ENCODE data around the gene KLF16. TPM values are rescaled to one million over a fixed set of nuclear protein-coding genes. Genes with fewer than 3 reads are reported as not detected.

The KLF16 gene
- 5.8 and 14.0 TPM in 2 replicates for total RNA-seq (2011; cell fraction: chromatin; rRNA removed; ENCODE audit: low replicate concordance)
- total RNA-seq (2011; cell fraction: nucleolus; rRNA removed) = 11.7 and 16.7 TPM in 2 replicates
- 6.4 and 7.5 TPM in 2 replicates for total RNA-seq (2011; cell fraction: nucleoplasm; rRNA removed)
- total RNA-seq (2014; rRNA removed) (15.5 and 22.0 TPM in 2 replicates), total RNA-seq (2014; rRNA removed; fragmentation: Illumina TruSeq; extraction: Trizol) (3.4 and 3.8 TPM in 2 replicates), total RNA-seq (2015; rRNA removed; fragmentation: Illumina TruSeq; extraction: Trizol) (7.9 and 9.4 TPM in 2 replicates), total RNA-seq (2021) (59.1 and 60.4 TPM in 2 replicates), polyA plus RNA-seq (2011; rRNA removed) (3.7 and 4.8 TPM in 2 replicates), polyA plus RNA-seq (2014; fragmentation: Illumina TruSeq; extraction: Trizol) (6.8 and 13.1 TPM in 2 replicates), polyA plus RNA-seq (2014; fragmentation: Nextera tagmentation; extraction: Ambion mirVana) (under 1 TPM; 0.04 to 0.10 TPM), polyA plus RNA-seq (2014; rRNA removed) (15.4 and 27.5 TPM in 2 replicates), polyA minus RNA-seq (2011; rRNA and poly(A)+ RNA removed) (1.0 and 1.3 TPM in 2 replicates), Bru-seq, nascent RNA (percentile 87 among the genes with signal in this experiment), BruChase-seq, experiment 1, labeled RNA remaining after a 2-hour chase (percentile 80 among the genes with signal in this experiment), BruChase-seq, experiment 2, labeled RNA remaining after a 6-hour chase (percentile 81 among the genes with signal in this experiment)
- polyA plus RNA-seq (2011; cell fraction: cytosol; rRNA removed) = 7.1 and 44.8 TPM in 2 replicates
- polyA plus RNA-seq (2011; cell fraction: nucleus; rRNA removed) = 14.2 and 29.1 TPM in 2 replicates
- 20.8 and 23.7 TPM in 2 replicates for polyA plus RNA-seq (2012)
- polyA minus RNA-seq (2011; cell fraction: cytosol; rRNA and poly(A)+ RNA removed) = 15.0 and 25.4 TPM in 2 replicates
- polyA minus RNA-seq (2011; cell fraction: nucleus; rRNA and poly(A)+ RNA removed) = 5.8 and 6.6 TPM in 2 replicates
- long read RNA-seq, experiment 1, transcript KLF16-201 (2 exons, 2,890 nt) = major isoform, 152 of 270 reads
- long read RNA-seq, experiment 1, partial matches to known transcripts = 0 of 270 reads
- long read RNA-seq, experiment 1, other reads (novel, unspliced or antisense) = 114 of 270 reads
- long read RNA-seq, experiment 2, transcript KLF16-201 (2 exons, 2,890 nt) = major isoform, 47 of 99 reads
- long read RNA-seq, experiment 2, partial matches to known transcripts = 0 of 99 reads
- long read RNA-seq, experiment 2, other reads (novel, unspliced or antisense) = 51 of 99 reads
- long read RNA-seq, experiment 3, partial matches to known transcripts = 0 of 5 reads
- long read RNA-seq, experiment 3, other reads (novel, unspliced or antisense) = 4 of 5 reads

DNA sequence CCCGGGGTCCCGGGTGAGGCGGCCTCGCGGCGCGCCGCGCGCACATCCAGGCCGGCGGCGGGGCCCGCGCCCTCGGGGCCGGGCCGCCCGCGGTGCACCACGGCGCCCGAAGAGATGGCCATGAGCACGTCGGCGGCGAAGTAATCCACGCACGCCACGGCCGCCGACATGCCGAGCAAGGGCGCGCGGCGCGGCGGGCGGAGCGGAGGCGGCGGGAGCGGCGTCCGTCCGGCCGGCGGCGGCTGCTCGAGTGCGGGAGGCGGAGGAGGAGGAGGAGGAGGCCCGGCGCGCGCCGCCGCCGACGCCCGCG lies at the start of gene KLF16:
Gene KLF16, minus strand, starts transcription at position 252 of the 310 bp plus-strand sequence. Its CDS starts 82 bp downstream, at position 170.
- H3K4me3 ChIP-seq = peak within 1 kb of the TSS; percentile 95
- BruUV-seq (replicated peaks) = no TSS peak
- no peak for ATAC-seq
- FAIRE-seq = no peak
- H3K4me1 ChIP-seq (replicated peaks in 1 of 2; ENCODE audit: control insufficient read depth in 2 of 2, insufficient read depth in 2 of 2, low read length in 2 of 2) = peaks cover 37 to 77% of the 10 kb centered on the region in 2 experiments
- peak within 1 kb of the TSS; percentile 92 for H2AFZ ChIP-seq (ENCODE audit: low read depth, low read length)
- H3K27ac ChIP-seq (ENCODE audit: extremely low read depth, low read depth, low read length) = peak within 1 kb of the TSS; percentile 99
- H3K9ac ChIP-seq (ENCODE audit: insufficient read depth in 1 of 2, low read depth in 2 of 2, low read length in 2 of 2) = peak within 1 kb of the TSS; percentile 97
- H3K9me1 ChIP-seq (ENCODE audit: control insufficient read depth, insufficient read depth, low read length) = peaks cover 5% of the 10 kb centered on the region
- H3K27me3 ChIP-seq (ENCODE audit: control insufficient read depth in 2 of 2, insufficient read depth in 2 of 2, low read length in 2 of 2) = no peaks in the 10 kb centered on the region
- DNase-seq (ENCODE audit: extremely low read depth in 1 of 4, low spot score in 3 of 4) = no peak
- POLR2A ChIA-PET = no interaction called here
- peaks cover 28% of the 10 kb centered on the region for H4K20me1 ChIP-seq (replicated peaks; ENCODE audit: control insufficient read depth, insufficient read depth, low read length)
- no peaks in the 10 kb centered on the region for H3K9me3 ChIP-seq (replicated peaks; ENCODE audit: control insufficient read depth, insufficient read depth, low read depth, low read length)
- no CpG with 5 or more reads among the region's 63 CpGs for WGBS (ENCODE audit: insufficient coverage, low coverage, missing lambda C conversion rate)
- intact Hi-C loops (cut with micrococcal nuclease) (loop anchor here (1.0 kb wide), 1 partner anchor 41 kb away; no protein-coding TSS in a partner anchor), in situ Hi-C loops (cut with MboI) (no loop called here)
- H3K36me3 ChIP-seq (ENCODE audit: control insufficient read depth, insufficient read depth, low read length) = no peaks in the 10 kb centered on the region; the same call in 2 of the 3 replicates
- peaks cover 55% of the 10 kb centered on the region for H3K79me2 ChIP-seq (ENCODE audit: control insufficient read depth, insufficient read depth, low read length)
- peak within 1 kb of the TSS; percentile 83 for H3K4me2 ChIP-seq (ENCODE audit: insufficient read depth, low read length)
- CTCF ChIA-PET (ENCODE audit: low intra/inter-chr PET ratio) = no interaction called here
- no peak for TF ChIP-seq ARID1B (IDR thresholded peaks at IDR 0.05)
- no peak for TF ChIP-seq ZNF586 (CRISPR knock-in tag; conservative IDR thresholded peaks at IDR 0.05)
- no peak for TF ChIP-seq GTF2A2 (tag; IDR thresholded peaks at IDR 0.05)
- no peak for TF ChIP-seq TRIM28 (IDR thresholded peaks at IDR 0.05)
- no peak for TF ChIP-seq SREBF2 (CRISPR knock-in tag; IDR thresholded peaks at IDR 0.05)
- no peak for TF ChIP-seq ZSCAN29 (IDR thresholded peaks at IDR 0.05)
- TF ChIP-seq STAG1 (CRISPR knock-in tag; IDR thresholded peaks at IDR 0.05; ENCODE audit: borderline replicate concordance) = no peak
- no peak for TF ChIP-seq ZNF140 (CRISPR knock-in tag; IDR thresholded peaks at IDR 0.05)
- TF ChIP-seq SIN3B (IDR thresholded peaks at IDR 0.05; ENCODE audit: low read depth) = no peak
- no peak for TF ChIP-seq NR2C2 (CRISPR knock-in tag; IDR thresholded peaks at IDR 0.05)
- no peak for TF ChIP-seq NR2C2 (tag; IDR thresholded peaks at IDR 0.05)
- TF ChIP-seq ZNF75A (CRISPR knock-in tag; IDR thresholded peaks at IDR 0.05) = no peak
- TF ChIP-seq NUFIP1 (IDR thresholded peaks at IDR 0.05; ENCODE audit: partially characterized antibody) = no peak
- TF ChIP-seq, protein P1, sequence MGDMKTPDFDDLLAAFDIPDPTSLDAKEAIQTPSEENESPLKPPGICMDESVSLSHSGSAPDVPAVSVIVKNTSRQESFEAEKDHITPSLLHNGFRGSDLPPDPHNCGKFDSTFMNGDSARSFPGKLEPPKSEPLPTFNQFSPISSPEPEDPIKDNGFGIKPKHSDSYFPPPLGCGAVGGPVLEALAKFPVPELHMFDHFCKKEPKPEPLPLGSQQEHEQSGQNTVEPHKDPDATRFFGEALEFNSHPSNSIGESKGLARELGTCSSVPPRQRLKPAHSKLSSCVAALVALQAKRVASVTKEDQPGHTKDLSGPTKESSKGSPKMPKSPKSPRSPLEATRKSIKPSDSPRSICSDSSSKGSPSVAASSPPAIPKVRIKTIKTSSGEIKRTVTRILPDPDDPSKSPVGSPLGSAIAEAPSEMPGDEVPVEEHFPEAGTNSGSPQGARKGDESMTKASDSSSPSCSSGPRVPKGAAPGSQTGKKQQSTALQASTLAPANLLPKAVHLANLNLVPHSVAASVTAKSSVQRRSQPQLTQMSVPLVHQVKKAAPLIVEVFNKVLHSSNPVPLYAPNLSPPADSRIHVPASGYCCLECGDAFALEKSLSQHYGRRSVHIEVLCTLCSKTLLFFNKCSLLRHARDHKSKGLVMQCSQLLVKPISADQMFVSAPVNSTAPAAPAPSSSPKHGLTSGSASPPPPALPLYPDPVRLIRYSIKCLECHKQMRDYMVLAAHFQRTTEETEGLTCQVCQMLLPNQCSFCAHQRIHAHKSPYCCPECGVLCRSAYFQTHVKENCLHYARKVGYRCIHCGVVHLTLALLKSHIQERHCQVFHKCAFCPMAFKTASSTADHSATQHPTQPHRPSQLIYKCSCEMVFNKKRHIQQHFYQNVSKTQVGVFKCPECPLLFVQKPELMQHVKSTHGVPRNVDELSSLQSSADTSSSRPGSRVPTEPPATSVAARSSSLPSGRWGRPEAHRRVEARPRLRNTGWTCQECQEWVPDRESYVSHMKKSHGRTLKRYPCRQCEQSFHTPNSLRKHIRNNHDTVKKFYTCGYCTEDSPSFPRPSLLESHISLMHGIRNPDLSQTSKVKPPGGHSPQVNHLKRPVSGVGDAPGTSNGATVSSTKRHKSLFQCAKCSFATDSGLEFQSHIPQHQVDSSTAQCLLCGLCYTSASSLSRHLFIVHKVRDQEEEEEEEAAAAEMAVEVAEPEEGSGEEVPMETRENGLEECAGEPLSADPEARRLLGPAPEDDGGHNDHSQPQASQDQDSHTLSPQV (IDR thresholded peaks at IDR 0.05) = no peak
- no peak for TF ChIP-seq CREBBP (IDR thresholded peaks at IDR 0.05; ENCODE audit: low read depth, low read length)
- no peak for TF ChIP-seq ZNF699 (CRISPR knock-in tag; IDR thresholded peaks at IDR 0.05; ENCODE audit: insufficient replicate concordance)
- peak; percentile 40 for TF ChIP-seq SAP30 (IDR thresholded peaks at IDR 0.05; ENCODE audit: borderline replicate concordance, insufficient read depth, low read depth, low read length, poor library complexity, severe bottlenecking)
